Measurements from ENCODE around the gene CDCA5.

DNA sequence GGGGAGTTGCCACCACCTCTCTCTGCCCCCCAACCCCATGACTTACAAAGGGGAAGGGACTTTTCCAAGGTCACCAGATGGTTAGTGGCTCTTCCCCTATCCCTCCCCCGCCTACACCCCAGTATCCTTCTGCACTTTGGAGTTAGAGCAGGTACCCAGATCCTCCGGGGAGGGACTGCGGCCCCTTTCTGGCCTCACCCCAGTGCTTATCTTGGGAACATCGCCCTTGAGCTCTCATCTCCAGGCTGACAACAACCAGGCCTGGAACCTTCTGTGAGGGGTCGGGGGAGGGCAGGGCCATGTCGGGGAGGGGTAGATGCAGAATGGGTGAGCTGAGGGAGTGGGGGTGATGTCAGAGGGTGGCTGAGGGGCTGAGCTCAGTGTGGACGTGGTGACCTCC is 18.0 kb downstream of the CDCA5 start:
- TF ChIP-seq, protein P1, sequence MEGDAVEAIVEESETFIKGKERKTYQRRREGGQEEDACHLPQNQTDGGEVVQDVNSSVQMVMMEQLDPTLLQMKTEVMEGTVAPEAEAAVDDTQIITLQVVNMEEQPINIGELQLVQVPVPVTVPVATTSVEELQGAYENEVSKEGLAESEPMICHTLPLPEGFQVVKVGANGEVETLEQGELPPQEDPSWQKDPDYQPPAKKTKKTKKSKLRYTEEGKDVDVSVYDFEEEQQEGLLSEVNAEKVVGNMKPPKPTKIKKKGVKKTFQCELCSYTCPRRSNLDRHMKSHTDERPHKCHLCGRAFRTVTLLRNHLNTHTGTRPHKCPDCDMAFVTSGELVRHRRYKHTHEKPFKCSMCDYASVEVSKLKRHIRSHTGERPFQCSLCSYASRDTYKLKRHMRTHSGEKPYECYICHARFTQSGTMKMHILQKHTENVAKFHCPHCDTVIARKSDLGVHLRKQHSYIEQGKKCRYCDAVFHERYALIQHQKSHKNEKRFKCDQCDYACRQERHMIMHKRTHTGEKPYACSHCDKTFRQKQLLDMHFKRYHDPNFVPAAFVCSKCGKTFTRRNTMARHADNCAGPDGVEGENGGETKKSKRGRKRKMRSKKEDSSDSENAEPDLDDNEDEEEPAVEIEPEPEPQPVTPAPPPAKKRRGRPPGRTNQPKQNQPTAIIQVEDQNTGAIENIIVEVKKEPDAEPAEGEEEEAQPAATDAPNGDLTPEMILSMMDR (conservative IDR thresholded peaks at IDR 0.05; ENCODE audit: low read depth, low read length): no peak
- TF ChIP-seq EZH2 (IDR thresholded peaks at IDR 0.05; ENCODE audit: low read length, unreplicated experiment): no peak
